Measurements from ENCODE around the gene NTM.

GRCh38 chr11:131824771-131825170, 454.4 kb downstream of the NTM start:
- TF ChIP-seq CTCF (IDR thresholded peaks at IDR 0.05) (no peak), POLR2A (IDR thresholded peaks at IDR 0.05) (no peak)

Data from Peyer's patch (tissue), 4 donors.